Activated CD8-positive, alpha-beta memory T cell treated with anti-CD3 and anti-CD28 coated beads for 48 hours (primary cell): ENCODE results near the gene FBXO40.
"Not testable (repeated sequence)": the region's sequence is repeated elsewhere in the genome, so short reads cannot be mapped to it uniquely, and the experiment has no call there.

Experiments
- DNase-seq, 3 experiments: peaks; one replicate each; pipeline ENCODE4 v3.0.0-alpha.2; 2020; ENCODE audit warnings: low read depth in 2 of 3, low spot score in 2 of 3

Gene FBXO40

GRCh38 chr3:121592856-121593702 is at the start of gene FBXO40:
FBXO40 (plus strand) TSS chr3:121593379; CDS start chr3:121620576, 27,197 bp downstream.
- no peak for DNase-seq

- DNase-seq = peak in 1 of 3 experiments; percentile 8
Measured at GRCh38 chr3:121545049-121545573, 48.1 kb upstream of the FBXO40 start.

GRCh38 chr3:121545574-121546455 is 47.4 kb upstream of the FBXO40 start, which contains the start of gene POLQ:
POLQ (minus strand) TSS chr3:121545988; CDS start chr3:121545877, 111 bp downstream.
- peak; percentile 57 to 64 (median 58) for DNase-seq

GRCh38 chr3:121552379-121552778 is 40.8 kb upstream of the FBXO40 start:
- DNase-seq = no peak

- DNase-seq = no peak
Measured at GRCh38 chr3:121552797-121553196, 40.4 kb upstream of the FBXO40 start.

GRCh38 chr3:121557426-121557934 is 35.7 kb upstream of the FBXO40 start:
- no peak for DNase-seq

GRCh38 chr3:121562148-121562547 is 31.0 kb upstream of the FBXO40 start:
- no peak for DNase-seq

- no peak for DNase-seq
Measured at GRCh38 chr3:121566773-121567172, 26.4 kb upstream of the FBXO40 start.

GRCh38 chr3:121567649-121568048 is 25.5 kb upstream of the FBXO40 start, which contains the start of gene ARGFX:
ARGFX (plus strand) TSS chr3:121567949; CDS start chr3:121570714, 2,765 bp downstream.
- DNase-seq = no peak

- DNase-seq = no peak
Measured at GRCh38 chr3:121574449-121574848, 18.7 kb upstream of the FBXO40 start.

- DNase-seq = no peak
Measured at GRCh38 chr3:121581691-121582090, 11.5 kb upstream of the FBXO40 start.

GRCh38 chr3:121584418-121584817 is 8.8 kb upstream of the FBXO40 start:
- DNase-seq = no peak

GRCh38 chr3:121593806-121594205 is 627 bp downstream of the FBXO40 start:
- DNase-seq = not testable (repeated sequence)

GRCh38 chr3:121594850-121595249 is 1.7 kb downstream of the FBXO40 start:
- no peak for DNase-seq

- DNase-seq = no peak
Measured at GRCh38 chr3:121595765-121596406, 2.7 kb downstream of the FBXO40 start.

- no peak for DNase-seq
Measured at GRCh38 chr3:121598564-121598963, 5.4 kb downstream of the FBXO40 start.

- DNase-seq = not testable (repeated sequence)
Measured at GRCh38 chr3:121599900-121600299, 6.7 kb downstream of the FBXO40 start.

GRCh38 chr3:121601212-121601812 is 8.1 kb downstream of the FBXO40 start:
- no peak for DNase-seq

GRCh38 chr3:121604759-121605158 is 11.6 kb downstream of the FBXO40 start:
- DNase-seq = no peak

GRCh38 chr3:121606106-121606505 is 12.9 kb downstream of the FBXO40 start:
- no peak for DNase-seq
